Mesendoderm (in vitro differentiated cells): ENCODE results near the gene TRPM3.

Experiments
- DNase-seq: peaks from one replicate; pipeline ENCODE4 v3.0.0; 2013
- H2AK5ac ChIP-seq: 2 replicates; pipeline ENCODE4 v1.6.1; 2013; ENCODE audit warnings: low read length, inconsistent platforms
- H2BK120ac ChIP-seq: 2 replicates; pipeline ENCODE4 v1.6.1; 2013; ENCODE audit warnings: low read depth, mild to moderate bottlenecking, low read length, moderate library complexity, mixed read lengths
- H2BK15ac ChIP-seq: replicated peaks from 2 replicates; pipeline ENCODE4 v1.6.1; 2013; ENCODE audit warnings: low read depth, mild to moderate bottlenecking, moderate library complexity
- H2BK5ac ChIP-seq: 2 replicates; pipeline ENCODE4 v1.6.1; 2013; ENCODE audit warnings: low read length, inconsistent platforms
- H3K18ac ChIP-seq: 2 replicates; pipeline ENCODE4 v1.6.1; 2013; ENCODE audit warnings: mild to moderate bottlenecking, low read length, mixed read lengths
- H3K23ac ChIP-seq: one replicate; pipeline ENCODE4 v1.6.1; 2013; ENCODE audit warnings: low read length
- H3K27ac ChIP-seq: 2 replicates; pipeline ENCODE4 v1.5.1; 2013; ENCODE audit warnings: low read depth, mild to moderate bottlenecking, inconsistent platforms, low read length, moderate library complexity
- H3K27me3 ChIP-seq: 2 replicates; pipeline ENCODE4 v1.6.1; 2013; ENCODE audit warnings: low read length, control low read depth, mild to moderate bottlenecking, inconsistent platforms; ENCODE audit not compliant: insufficient read depth, poor library complexity
- H3K36me3 ChIP-seq: 2 replicates; pipeline ENCODE4 v1.6.1; 2013; ENCODE audit warnings: low read length, inconsistent platforms; ENCODE audit not compliant: control insufficient read depth, insufficient read depth
- H3K4ac ChIP-seq: one replicate; pipeline ENCODE4 v1.6.1; 2013; ENCODE audit warnings: low read depth, mild to moderate bottlenecking, low read length, moderate library complexity
- H3K4me1 ChIP-seq: 2 replicates; pipeline ENCODE4 v1.6.1; 2013; ENCODE audit warnings: low read depth, low read length, inconsistent platforms; ENCODE audit not compliant: control insufficient read depth
- H3K4me2 ChIP-seq: 2 replicates; pipeline ENCODE4 v1.6.1; 2013; ENCODE audit warnings: low read length
- H3K4me3 ChIP-seq: 2 replicates; pipeline ENCODE4 v1.5.1; 2013; ENCODE audit warnings: mild to moderate bottlenecking, low read length
- H3K56ac ChIP-seq: one replicate; pipeline ENCODE4 v1.6.1; 2013; ENCODE audit warnings: low read length
- H3K79me1 ChIP-seq: 2 replicates; pipeline ENCODE4 v1.6.1; 2013; ENCODE audit warnings: low read length, inconsistent platforms
- H3K79me2 ChIP-seq: 2 replicates; pipeline ENCODE4 v1.6.1; 2013; ENCODE audit warnings: mild to moderate bottlenecking, low read length; ENCODE audit not compliant: control insufficient read depth, insufficient read depth
- H3K9ac ChIP-seq: 2 replicates; pipeline ENCODE4 v1.6.1; 2013; ENCODE audit warnings: low read length, inconsistent platforms
- H4K5ac ChIP-seq: one replicate; pipeline ENCODE4 v1.6.1; 2013; ENCODE audit warnings: low read length
- H4K8ac ChIP-seq: one replicate; pipeline ENCODE4 v1.6.1; 2013; ENCODE audit warnings: low read depth, mild to moderate bottlenecking, control low read depth, low read length, moderate library complexity
- WGBS: extraction: QIAGEN DNeasy Blood & Tissue Kit; methylation state at CpG from one replicate; pipeline ENCODE4 v1.1.7; 2013; ENCODE audit warnings: low lambda C conversion rate, missing lambda C conversion rate; ENCODE audit not compliant: insufficient coverage; ENCODE audit errors: extremely low coverage; 5-methylcytosine and 5-hydroxymethylcytosine counted together

The TRPM3 gene

GRCh38 chr9:70873506-70873905 lies 247.9 kb downstream of the TRPM3 start:
- Histone ChIP-seq H3K79me1 (no peaks in the 10 kb centered on the region), H3K4me3 (no peak overlapping the region), H2AK5ac (no peak overlapping the region), H3K4ac (no peak overlapping the region), H3K4me2 (no peak overlapping the region), H3K27ac (no peak overlapping the region), H3K23ac (no peak overlapping the region), H3K4me1 (no peaks in the 10 kb centered on the region), H2BK15ac (no peak overlapping the region), H4K8ac (no peak overlapping the region), H4K5ac (no peak overlapping the region), H3K36me3 (no peaks in the 10 kb centered on the region), H3K27me3 (no peaks in the 10 kb centered on the region), H3K18ac (no peak overlapping the region), H3K56ac (no peak overlapping the region), H3K9ac (no peak overlapping the region), H2BK5ac (no peak overlapping the region), H3K79me2 (no peaks in the 10 kb centered on the region), H2BK120ac (no peak overlapping the region)
- no CpG with 5 or more reads among the region's 2 CpGs for whole genome bisulfite sequencing
- no peak for DNase-seq

- Histone ChIP-seq H3K56ac (no peak overlapping the region), H2AK5ac (no peak overlapping the region), H3K27me3 (no peaks in the 10 kb centered on the region), H3K4me3 (no peak overlapping the region), H3K79me2 (no peaks in the 10 kb centered on the region), H3K9ac (no peak overlapping the region), H2BK15ac (no peak overlapping the region), H2BK120ac (no peak overlapping the region), H3K79me1 (no peaks in the 10 kb centered on the region), H3K4ac (no peak overlapping the region), H4K5ac (no peak overlapping the region), H3K4me1 (no peaks in the 10 kb centered on the region), H3K23ac (no peak overlapping the region), H3K27ac (no peak overlapping the region), H3K36me3 (no peaks in the 10 kb centered on the region), H3K4me2 (no peak overlapping the region), H2BK5ac (no peak overlapping the region), H4K8ac (no peak overlapping the region), H3K18ac (no peak overlapping the region)
- no peak for DNase-seq
- no CpG with 5 or more reads among the region's 15 CpGs for WGBS
Measured at GRCh38 chr9:70868661-70869652, 252.5 kb downstream of the TRPM3 start.

- DNase-seq, result no peak
- H3K4me1 ChIP-seq, result no peaks in the 10 kb centered on the region
- H3K9ac ChIP-seq, result no peak overlapping the region
- no peaks in the 10 kb centered on the region for H3K79me2 ChIP-seq
- H3K36me3 ChIP-seq, result no peaks in the 10 kb centered on the region
- no peak overlapping the region for H2BK15ac ChIP-seq
- H3K23ac ChIP-seq, result no peak overlapping the region
- no peak overlapping the region for H3K4ac ChIP-seq
- no peak overlapping the region for H2BK120ac ChIP-seq
- H3K27me3 ChIP-seq, result no peaks in the 10 kb centered on the region
- no peak overlapping the region for H3K56ac ChIP-seq
- H4K5ac ChIP-seq, result no peak overlapping the region
- no CpG with 5 or more reads among the region's 1 CpG for WGBS
- H3K4me2 ChIP-seq, result no peak overlapping the region
- no peak overlapping the region for H2AK5ac ChIP-seq
- H2BK5ac ChIP-seq, result no peak overlapping the region
- H3K79me1 ChIP-seq, result no peaks in the 10 kb centered on the region
- H3K4me3 ChIP-seq, result no peak overlapping the region
- no peak overlapping the region for H3K18ac ChIP-seq
- H3K27ac ChIP-seq, result no peak overlapping the region
- H4K8ac ChIP-seq, result no peak overlapping the region
Measured at GRCh38 chr9:70868041-70868440, 253.4 kb downstream of the TRPM3 start.

GRCh38 chr9:70865471-70865870 lies 255.9 kb downstream of the TRPM3 start:
- Histone ChIP-seq H3K36me3 (no peaks in the 10 kb centered on the region), H2BK15ac (no peak overlapping the region), H2AK5ac (no peak overlapping the region), H2BK5ac (no peak overlapping the region), H4K8ac (no peak overlapping the region), H3K79me2 (no peaks in the 10 kb centered on the region), H3K4ac (no peak overlapping the region), H2BK120ac (no peak overlapping the region), H3K18ac (no peak overlapping the region), H3K4me2 (no peak overlapping the region), H3K9ac (no peak overlapping the region), H3K23ac (no peak overlapping the region), H3K27ac (no peak overlapping the region), H3K27me3 (no peaks in the 10 kb centered on the region), H3K56ac (no peak overlapping the region), H3K4me1 (no peaks in the 10 kb centered on the region), H3K79me1 (no peaks in the 10 kb centered on the region), H3K4me3 (no peak overlapping the region), H4K5ac (no peak overlapping the region)
- DNase-seq, result no peak
- WGBS, result no CpG with 5 or more reads among the region's 2 CpGs

- Histone ChIP-seq H3K27ac (no peak overlapping the region), H3K4me2 (no peak overlapping the region), H3K36me3 (no peaks in the 10 kb centered on the region), H3K4ac (no peak overlapping the region), H3K4me1 (no peaks in the 10 kb centered on the region), H2BK5ac (no peak overlapping the region), H4K8ac (no peak overlapping the region), H3K27me3 (no peaks in the 10 kb centered on the region), H3K79me2 (no peaks in the 10 kb centered on the region), H3K18ac (no peak overlapping the region), H3K56ac (no peak overlapping the region), H2AK5ac (no peak overlapping the region), H2BK15ac (no peak overlapping the region), H4K5ac (no peak overlapping the region), H3K79me1 (no peaks in the 10 kb centered on the region), H3K23ac (no peak overlapping the region), H3K4me3 (no peak overlapping the region), H3K9ac (no peak overlapping the region), H2BK120ac (no peak overlapping the region)
- DNase-seq, result no peak
- WGBS, result no CpG with 5 or more reads among the region's 4 CpGs
Measured at GRCh38 chr9:70861797-70862196, 259.6 kb downstream of the TRPM3 start.
